NOMO-1 treated with DMSO at 0.1 percent for 48 hours (cell line): Measurements from ENCODE around the gene PLXNC1.
"Not testable (repeated sequence)": the region's sequence is repeated elsewhere in the genome, so short reads cannot be mapped to it uniquely, and the experiment has no call there.

Experiments
- DNase-seq: peaks from one replicate; lab custom pipeline; 2025; ENCODE audit not compliant: unreplicated experiment; lab: John Stamatoyannopoulos, UW

Gene PLXNC1

GRCh38 chr12:94286583-94287244 is 138.3 kb downstream of the PLXNC1 start:
- no peak for DNase-seq

GRCh38 chr12:94287245-94287628 is 138.9 kb downstream of the PLXNC1 start:
- no peak for DNase-seq

- no peak for DNase-seq
These were observed 141.3 kb downstream of the PLXNC1 start for GRCh38 chr12:94289461-94290312.

DNA sequence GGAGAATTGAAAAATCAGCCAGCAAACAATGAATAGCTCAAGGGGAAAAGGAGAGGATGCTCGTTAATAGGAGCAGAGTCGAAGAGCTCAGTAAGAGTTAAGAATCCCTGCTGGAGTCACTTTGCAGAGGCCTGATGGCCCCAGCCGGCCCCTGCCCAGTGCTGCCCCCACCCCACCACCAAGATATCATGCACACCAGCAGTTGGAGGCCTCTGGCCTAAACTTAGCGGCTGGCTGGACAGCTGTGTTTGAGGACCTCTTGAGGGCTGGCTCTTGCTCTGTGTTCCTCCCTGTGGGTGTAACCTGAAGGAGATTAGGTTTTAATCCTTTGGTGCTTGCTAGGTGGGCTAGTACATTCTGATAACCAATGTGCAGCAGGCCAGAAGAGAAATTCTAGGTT is 142.0 kb downstream of the PLXNC1 start:
- no peak for DNase-seq

DNA sequence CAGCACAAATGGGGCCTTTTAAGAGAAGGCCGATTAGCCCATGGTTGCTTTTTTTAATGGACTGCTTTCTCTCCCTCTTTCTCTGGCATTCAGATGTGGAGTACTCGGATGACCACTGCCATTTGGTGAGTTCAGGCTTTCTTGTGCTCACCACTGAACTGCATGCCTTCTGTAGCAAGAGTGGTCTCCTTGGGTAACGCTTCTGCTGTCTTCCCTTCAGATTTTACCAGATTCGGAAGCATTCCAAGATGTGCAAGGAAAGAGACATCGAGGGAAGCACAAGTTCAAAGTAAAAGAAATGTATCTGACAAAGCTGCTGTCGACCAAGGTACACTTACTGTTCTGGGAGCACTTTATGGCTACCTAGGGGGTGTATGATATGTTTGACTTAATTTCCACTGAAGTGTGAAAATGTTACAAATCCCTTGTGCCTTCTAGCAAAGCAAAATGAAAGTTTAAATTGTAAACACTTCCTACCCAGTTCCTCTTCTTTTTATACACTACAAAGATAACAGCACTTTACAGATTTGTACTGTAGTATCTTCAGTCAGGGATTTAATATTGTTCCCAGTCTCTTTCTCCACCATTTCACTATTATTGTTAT is 148.8 kb downstream of the PLXNC1 start:
- no peak for DNase-seq

GRCh38 chr12:94297876-94298505 is 149.6 kb downstream of the PLXNC1 start:
- DNase-seq: no peak

GRCh38 chr12:94299846-94300245 is 151.5 kb downstream of the PLXNC1 start:
- no peak for DNase-seq

- DNase-seq: no peak
These were observed 155.6 kb downstream of the PLXNC1 start for GRCh38 chr12:94304012-94304411.

GRCh38 chr12:94304566-94305061 is 156.2 kb downstream of the PLXNC1 start:
- no peak for DNase-seq

GRCh38 chr12:94305130-94305957 is 157.0 kb downstream of the PLXNC1 start:
- no peak for DNase-seq

DNA sequence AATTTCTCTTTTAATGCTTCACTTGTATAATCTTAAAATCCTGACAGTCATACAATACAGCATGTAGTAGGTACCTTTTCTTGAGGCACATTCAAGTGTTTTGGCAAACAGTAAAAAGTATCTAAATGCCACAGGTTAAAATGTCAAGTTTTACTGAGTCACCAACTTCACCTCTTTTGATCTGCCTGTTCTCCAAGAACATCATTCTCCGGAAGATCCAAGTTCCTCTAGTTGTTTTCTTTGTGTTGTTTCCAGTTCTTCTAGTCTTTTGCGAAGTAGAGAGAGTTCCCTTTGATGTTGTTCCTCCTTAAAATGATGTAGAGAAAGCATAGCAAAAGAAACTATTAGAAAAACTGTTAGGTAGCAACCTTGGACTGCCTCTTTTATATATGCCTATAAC is 160.2 kb downstream of the PLXNC1 start:
- no peak for DNase-seq

GRCh38 chr12:94309373-94309772 is 161.0 kb downstream of the PLXNC1 start:
- DNase-seq: no peak

- DNase-seq: no peak
These were observed 164.0 kb downstream of the PLXNC1 start for GRCh38 chr12:94312378-94312777.

DNA sequence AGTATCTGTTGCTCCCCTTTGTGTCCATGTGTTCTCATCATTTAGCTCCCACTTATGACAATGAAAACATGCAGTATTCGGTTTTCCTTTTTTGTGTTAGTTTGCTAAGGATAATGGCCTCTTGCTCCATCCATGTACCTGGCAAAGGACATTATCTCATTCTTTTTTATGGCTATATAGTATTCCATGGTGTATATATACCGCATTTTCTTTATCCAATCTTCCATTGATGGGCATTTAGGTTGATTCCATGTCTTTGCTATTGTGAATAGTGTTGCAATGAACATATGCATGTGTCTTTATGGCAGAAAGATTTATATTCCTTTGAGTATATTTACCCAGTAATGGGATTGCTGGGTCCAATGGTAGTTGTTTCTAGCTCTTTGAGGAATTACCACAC is 168.2 kb downstream of the PLXNC1 start:
- not testable (repeated sequence) for DNase-seq

DNA sequence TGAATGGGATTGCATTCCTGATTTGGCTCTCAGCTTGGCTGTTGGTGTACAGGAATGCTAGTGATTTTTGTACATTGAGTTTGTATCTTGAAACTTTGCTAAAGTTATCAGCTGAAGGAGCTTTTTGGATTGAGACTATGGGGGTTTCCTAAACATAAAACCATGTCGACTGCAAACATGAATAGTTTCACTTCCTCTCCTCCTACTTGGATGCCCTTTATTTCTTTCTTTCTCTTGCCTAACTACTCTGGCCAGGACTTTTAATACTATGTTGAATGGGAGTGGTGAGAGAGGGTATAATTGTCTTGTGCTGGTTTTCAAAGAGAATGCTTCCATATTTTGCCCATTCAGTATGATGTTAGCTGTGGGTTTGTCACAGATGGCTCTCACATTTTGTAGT is 169.8 kb downstream of the PLXNC1 start:
- DNase-seq: peak; percentile 66

GRCh38 chr12:94320109-94320508 is 171.7 kb downstream of the PLXNC1 start:
- DNase-seq: no peak

DNA sequence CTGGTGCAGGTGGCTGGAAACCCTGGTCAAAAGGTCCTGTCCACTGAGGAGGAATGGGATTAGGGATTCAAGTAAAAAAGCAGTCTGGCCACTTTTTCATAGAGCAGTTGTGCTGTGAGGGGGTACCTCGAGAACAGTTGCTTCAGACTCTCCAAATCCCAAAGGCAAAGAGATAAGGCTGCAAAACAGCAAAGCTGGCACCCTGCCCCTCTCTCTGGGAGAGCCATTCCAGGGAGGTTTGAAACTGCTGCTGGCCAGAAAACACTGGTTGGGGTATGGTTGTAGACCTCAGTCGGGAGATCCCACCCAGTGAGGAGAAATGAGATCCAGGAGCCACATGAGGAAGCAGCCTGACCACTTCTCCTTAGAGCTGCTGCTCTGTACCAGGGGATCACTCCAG is 174.0 kb downstream of the PLXNC1 start:
- no peak for DNase-seq

- no peak for DNase-seq
These were observed 177.9 kb downstream of the PLXNC1 start for GRCh38 chr12:94326234-94326633.

- DNase-seq: no peak
These were observed 178.3 kb downstream of the PLXNC1 start for GRCh38 chr12:94326727-94327126.

DNA sequence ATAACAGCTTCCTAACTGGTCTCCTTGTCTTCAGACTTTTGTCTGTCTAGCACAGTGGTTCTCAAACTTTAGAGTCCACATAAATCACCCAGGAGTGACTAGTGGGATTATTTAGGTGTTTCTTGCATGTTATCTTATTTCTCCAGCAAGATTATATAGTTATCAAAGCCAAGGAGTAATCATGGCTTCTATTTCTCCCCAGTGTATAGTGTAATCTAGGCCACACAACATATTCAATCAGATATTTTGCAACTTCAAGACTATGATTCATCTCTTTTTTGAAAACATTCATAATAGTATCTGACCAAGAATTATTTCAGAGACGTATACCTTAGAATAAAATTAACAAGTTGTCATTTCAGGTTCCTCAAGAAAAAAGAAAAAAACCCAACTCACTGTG is 179.4 kb downstream of the PLXNC1 start:
- no peak for DNase-seq

DNA sequence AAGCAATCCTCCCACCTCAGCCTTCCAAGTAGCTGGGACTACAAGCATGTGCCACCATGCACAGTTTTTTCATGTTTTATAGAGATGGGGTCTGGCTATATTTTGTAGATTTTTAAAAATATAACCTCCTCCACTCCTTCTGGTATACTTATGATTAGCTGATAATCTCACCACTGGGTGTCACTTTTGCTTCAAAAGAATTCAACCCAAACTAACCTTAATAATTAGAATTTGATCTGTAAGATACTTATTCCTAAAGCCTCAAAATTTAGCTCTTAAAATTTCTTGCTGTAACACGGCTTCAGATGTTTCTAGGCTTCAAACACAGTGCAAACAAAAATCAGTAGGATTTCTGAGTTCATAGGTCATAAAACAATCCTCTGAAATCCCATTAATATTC is 181.0 kb downstream of the PLXNC1 start:
- DNase-seq: no peak
